Measurements from ENCODE around the gene FBN2. TPM values are rescaled to one million over a fixed set of nuclear protein-coding genes. Genes with fewer than 3 reads are reported as not detected.
A peak's percentile ranks its signal among the peaks of the same experiment; 100 is the strongest.

Gene FBN2
- total RNA-seq, 1 experiment from 2014 or later = 193 TPM

- peak overlapping the region; percentile 26 for H3K27ac Mint-ChIP-seq (ENCODE audit: low read depth, unreplicated experiment)
- H3K27me3 Mint-ChIP-seq (ENCODE audit: insufficient read depth, unreplicated experiment) = no peaks in the 10 kb centered on the region
- CTCF ChIA-PET = interaction anchor here (1.0 to 1.1 kb wide), 2 partner anchors 130 to 196 kb away, joined by 4 read pairs; no protein-coding TSS in a partner anchor
Measured at GRCh38 chr5:128538250-128539037, 399 bp upstream of the FBN2 start.

GRCh38 chr5:128537221-128537999 lies 635 bp downstream of the FBN2 start:
- TF ChIP-seq CTCF (IDR thresholded peaks at IDR 0.05; ENCODE audit: unreplicated experiment) = no peak
- H3K9me3 Mint-ChIP-seq (ENCODE audit: unreplicated experiment) = no peaks in the 10 kb centered on the region
- DNase-seq (ENCODE audit: unreplicated experiment) = peak; percentile 67
- peaks cover 5% of the 10 kb centered on the region for H3K36me3 Mint-ChIP-seq (ENCODE audit: insufficient read depth, unreplicated experiment)
- ChIA-PET CTCF (interaction anchor here (0.6 to 2.1 kb wide), 4 partner anchors 15 to 195 kb away, joined by 3 to 5 read pairs (median 4); no protein-coding TSS in a partner anchor), POLR2A (interaction anchor here (0.6 to 2.1 kb wide), 10 partner anchors 10 to 155 kb away, joined by 3 to 6 read pairs (median 4); no protein-coding TSS in a partner anchor)
- peaks cover 20% of the 10 kb centered on the region for H3K4me1 Mint-ChIP-seq (ENCODE audit: insufficient read depth, unreplicated experiment)
- intact Hi-C loops (cut with micrococcal nuclease) = loop anchor here (5.0 to 10.0 kb wide), 3 partner anchors 110 to 557 kb away; partner anchors contain the start of gene ISOC1
- H3K27ac Mint-ChIP-seq (ENCODE audit: low read depth, unreplicated experiment) = peak overlapping the region; percentile 26
- no peaks in the 10 kb centered on the region for H3K27me3 Mint-ChIP-seq (ENCODE audit: insufficient read depth, unreplicated experiment)
- peak overlapping the region; percentile 79 for H3K4me3 Mint-ChIP-seq (ENCODE audit: unreplicated experiment)
- TSS peak; percentile 24 for BruUV-seq (replicated peaks)

More at GRCh38 chr5:128538250-128539037, 399 bp upstream of the FBN2 start:
- peaks cover 1% of the 10 kb centered on the region for H3K9me3 Mint-ChIP-seq (ENCODE audit: unreplicated experiment)
- TF ChIP-seq CTCF (IDR thresholded peaks at IDR 0.05; ENCODE audit: unreplicated experiment) = no peak
- DNase-seq (ENCODE audit: unreplicated experiment) = peak; percentile 98
- TSS peak; percentile 76 for BruUV-seq (replicated peaks)
- intact Hi-C loops (cut with micrococcal nuclease) = loop anchor here (1.0 to 10.0 kb wide), 6 partner anchors 40 to 556 kb away; partner anchors contain the start of gene ISOC1
- H3K4me3 Mint-ChIP-seq (ENCODE audit: unreplicated experiment) = peak overlapping the region; percentile 79
- POLR2A ChIA-PET = interaction anchor here (0.8 to 2.1 kb wide), 10 partner anchors 12 to 246 kb away, joined by 3 to 7 read pairs (median 4); no protein-coding TSS in a partner anchor
- no peaks in the 10 kb centered on the region for H3K36me3 Mint-ChIP-seq (ENCODE audit: insufficient read depth, unreplicated experiment)
- peaks cover 20% of the 10 kb centered on the region for H3K4me1 Mint-ChIP-seq (ENCODE audit: insufficient read depth, unreplicated experiment)

GRCh38 chr5:128536254-128537220 lies 1.5 kb downstream of the FBN2 start:
- POLR2A ChIA-PET = interaction anchor here (1.2 to 2.1 kb wide), 2 partner anchors 16 to 36 kb away, joined by 3 to 6 read pairs; no protein-coding TSS in a partner anchor
- DNase-seq (ENCODE audit: unreplicated experiment) = peak; percentile 14
- no peaks in the 10 kb centered on the region for H3K9me3 Mint-ChIP-seq (ENCODE audit: unreplicated experiment)
- TF ChIP-seq CTCF (IDR thresholded peaks at IDR 0.05; ENCODE audit: unreplicated experiment) = no peak
- peaks cover 5% of the 10 kb centered on the region for H3K36me3 Mint-ChIP-seq (ENCODE audit: insufficient read depth, unreplicated experiment)
- H3K4me3 Mint-ChIP-seq (ENCODE audit: unreplicated experiment) = peak overlapping the region; percentile 79
- no peaks in the 10 kb centered on the region for H3K27me3 Mint-ChIP-seq (ENCODE audit: insufficient read depth, unreplicated experiment)
- H3K27ac Mint-ChIP-seq (ENCODE audit: low read depth, unreplicated experiment) = no peak overlapping the region
- CTCF ChIA-PET = interaction anchor here (0.6 to 2.1 kb wide), 5 partner anchors 13 to 249 kb away, joined by 3 to 5 read pairs (median 3); no protein-coding TSS in a partner anchor
- no TSS peak for BruUV-seq (replicated peaks)
- intact Hi-C loops (cut with micrococcal nuclease) = loop anchor here (5.0 to 10.0 kb wide), 3 partner anchors 111 to 558 kb away; partner anchors contain the start of gene ISOC1
- peaks cover 20% of the 10 kb centered on the region for H3K4me1 Mint-ChIP-seq (ENCODE audit: insufficient read depth, unreplicated experiment)
